ENCODE measurements around the gene CPEB3.
"Not testable (repeated sequence)": the region's sequence is repeated elsewhere in the genome, so short reads cannot be mapped to it uniquely, and the experiment has no call there.

The CPEB3 gene

DNA sequence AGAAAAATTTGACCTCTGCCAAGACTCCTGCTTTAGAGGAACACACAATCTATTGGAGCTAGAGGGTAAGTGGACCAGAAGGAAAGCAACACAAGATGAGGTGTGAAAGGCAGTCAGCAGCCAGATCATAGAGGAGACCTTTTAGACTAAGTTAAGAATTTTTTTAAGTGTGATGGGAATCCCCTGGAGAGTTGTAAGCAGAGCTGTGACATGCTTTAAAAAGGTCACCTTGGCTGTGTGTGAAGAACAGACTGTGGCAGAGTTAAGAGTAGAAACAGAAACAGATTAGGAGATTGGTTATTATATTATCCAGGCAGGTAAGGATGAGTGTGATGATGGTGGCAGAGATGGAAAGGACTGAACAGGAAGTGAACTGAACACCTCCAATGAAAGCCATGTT lies 23.5 kb downstream of the CPEB3 start:
- no peak for DNase-seq (ENCODE audit: low read depth)

- no peak for DNase-seq (ENCODE audit: low read depth)
Observed at GRCh38 chr10:92265687-92266258, 25.1 kb downstream of the CPEB3 start.

DNA sequence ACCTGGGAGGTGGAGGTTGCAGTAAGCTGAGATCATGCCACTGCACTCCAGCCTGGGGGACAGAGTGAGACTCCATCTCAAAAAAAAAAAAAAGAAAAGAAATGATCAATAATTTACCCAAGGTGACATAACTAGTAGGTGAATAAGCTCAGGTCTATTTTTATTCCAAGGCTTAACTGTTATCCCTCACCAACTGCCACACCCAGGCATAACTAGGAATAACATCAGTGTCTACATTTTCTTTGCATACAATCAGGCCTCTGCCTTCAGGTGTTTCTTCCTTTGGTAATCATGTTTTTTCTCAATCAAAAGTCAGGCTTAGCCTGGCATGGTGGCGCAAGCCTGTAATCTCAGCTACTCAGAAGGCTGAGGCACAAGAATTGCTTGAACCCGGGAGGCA lies 26.6 kb downstream of the CPEB3 start:
- no peak for DNase-seq (ENCODE audit: low read depth)

- no peak for DNase-seq (ENCODE audit: low read depth)
Observed at GRCh38 chr10:92263396-92263795, 27.5 kb downstream of the CPEB3 start.

- no peak for DNase-seq (ENCODE audit: low read depth)
Observed at GRCh38 chr10:92248566-92248965, 42.3 kb downstream of the CPEB3 start.

DNA sequence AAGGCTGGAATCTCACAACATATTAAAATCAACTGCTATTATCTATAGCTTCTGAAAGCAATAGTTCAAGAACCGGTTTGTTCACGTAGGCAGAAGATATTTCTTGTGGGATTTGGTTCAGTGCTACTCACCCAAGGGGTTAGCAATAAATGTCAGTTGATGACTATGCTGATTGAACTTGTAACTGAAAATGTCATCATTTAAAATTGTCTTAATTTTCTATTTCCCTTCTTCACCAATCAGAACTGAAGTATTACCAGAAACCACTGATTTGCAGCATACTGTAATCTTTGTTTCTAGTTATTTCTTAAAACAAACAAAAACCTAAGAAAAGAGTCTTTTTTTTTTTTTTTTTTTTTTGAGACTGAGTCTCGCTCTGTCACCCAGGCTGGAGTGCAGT lies 46.1 kb downstream of the CPEB3 start:
- DNase-seq (ENCODE audit: low read depth): no peak

DNA sequence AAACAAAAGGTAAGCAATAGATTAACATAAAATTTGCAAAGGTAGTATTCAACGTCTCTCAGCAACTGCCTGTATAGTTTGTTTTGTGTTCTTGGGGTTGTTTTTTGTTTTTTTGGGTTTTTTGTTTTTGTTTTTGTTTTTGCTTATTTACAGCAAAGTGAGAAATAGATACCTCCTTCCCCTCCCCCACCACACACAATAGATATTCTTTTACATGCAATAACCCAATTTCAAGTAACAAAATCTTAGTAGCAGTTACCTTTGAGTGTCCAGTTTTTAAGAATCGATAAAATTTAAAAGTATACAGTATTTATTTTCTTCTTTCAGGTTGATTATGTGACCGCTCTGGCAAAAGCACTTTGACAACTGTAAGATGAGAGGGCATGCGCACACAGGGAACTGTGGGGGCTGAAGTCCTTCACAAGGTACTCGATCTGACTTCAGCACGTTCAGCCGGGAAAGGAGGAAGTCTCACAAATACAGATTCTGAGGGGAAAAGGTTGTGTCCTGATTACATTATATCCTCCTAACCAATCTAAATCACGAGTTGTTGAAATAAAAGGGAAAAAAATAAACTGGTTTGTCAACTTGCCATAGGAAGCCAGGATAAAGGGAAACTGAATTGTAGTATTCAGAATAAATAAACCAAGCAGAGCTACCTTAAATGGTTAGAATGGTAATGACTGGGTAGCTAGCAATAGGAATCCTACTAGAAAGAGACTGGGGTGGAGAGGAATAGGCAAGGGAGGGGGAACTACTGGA lies 47.8 kb downstream of the CPEB3 start:
- no peak for DNase-seq (ENCODE audit: low read depth)

DNA sequence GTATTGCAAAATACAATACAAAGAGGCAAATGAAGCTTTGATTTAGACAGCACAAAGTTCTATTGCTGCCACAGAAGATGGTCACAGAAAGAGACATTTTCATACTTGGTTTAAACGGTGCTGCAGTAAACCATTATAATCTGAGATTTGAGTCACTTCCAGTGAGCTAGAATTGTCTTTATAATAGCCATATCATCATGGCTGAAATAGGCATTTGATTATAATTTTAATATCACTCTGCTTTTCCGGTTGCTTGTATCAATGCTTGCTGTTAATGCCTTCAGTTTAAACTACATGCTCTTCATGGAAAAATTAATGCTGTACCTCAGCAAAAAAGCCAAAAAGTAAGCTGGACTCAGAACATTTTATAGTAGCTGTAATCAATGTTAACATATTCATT lies 48.5 kb downstream of the CPEB3 start:
- no peak for DNase-seq (ENCODE audit: low read depth)

DNA sequence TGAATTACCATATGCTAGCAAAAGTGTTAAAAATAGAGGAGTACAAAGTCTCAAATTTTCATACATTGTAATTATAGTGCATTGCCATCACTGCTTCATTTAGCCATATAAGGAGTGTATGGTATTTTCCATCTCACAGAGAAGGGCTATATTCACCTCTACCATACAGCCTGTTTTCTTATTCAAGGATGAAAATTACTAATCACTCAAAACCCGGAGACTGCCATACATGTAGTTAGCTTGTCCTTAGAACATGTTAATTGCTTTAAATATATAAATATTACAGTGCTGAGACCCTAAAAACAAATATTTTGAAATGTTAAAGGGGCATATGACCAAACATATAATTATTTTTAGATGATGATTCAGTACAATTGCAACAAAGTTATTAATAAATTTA lies 49.4 kb downstream of the CPEB3 start:
- no peak for DNase-seq (ENCODE audit: low read depth)

DNA sequence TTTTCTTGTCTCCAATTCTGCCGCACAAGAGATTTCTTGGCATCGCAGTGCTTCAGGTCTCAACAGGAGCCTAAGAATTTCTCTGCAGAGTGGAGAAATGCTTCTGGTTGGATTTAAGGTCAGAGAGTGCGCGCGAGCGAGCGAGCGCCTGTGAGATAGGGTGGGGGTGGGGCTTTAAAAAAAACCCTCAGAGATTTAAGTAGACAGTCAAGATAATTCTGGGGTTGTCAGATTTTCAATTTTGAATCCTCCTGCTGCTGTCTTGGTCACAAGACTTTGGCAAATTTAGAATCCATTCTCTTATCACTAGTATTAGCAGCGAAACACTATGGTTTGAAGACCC lies 49.7 kb downstream of the CPEB3 start:
- no peak for DNase-seq (ENCODE audit: low read depth)

GRCh38 chr10:92240289-92241157 lies 50.4 kb downstream of the CPEB3 start:
- no peak for DNase-seq (ENCODE audit: low read depth)

DNA sequence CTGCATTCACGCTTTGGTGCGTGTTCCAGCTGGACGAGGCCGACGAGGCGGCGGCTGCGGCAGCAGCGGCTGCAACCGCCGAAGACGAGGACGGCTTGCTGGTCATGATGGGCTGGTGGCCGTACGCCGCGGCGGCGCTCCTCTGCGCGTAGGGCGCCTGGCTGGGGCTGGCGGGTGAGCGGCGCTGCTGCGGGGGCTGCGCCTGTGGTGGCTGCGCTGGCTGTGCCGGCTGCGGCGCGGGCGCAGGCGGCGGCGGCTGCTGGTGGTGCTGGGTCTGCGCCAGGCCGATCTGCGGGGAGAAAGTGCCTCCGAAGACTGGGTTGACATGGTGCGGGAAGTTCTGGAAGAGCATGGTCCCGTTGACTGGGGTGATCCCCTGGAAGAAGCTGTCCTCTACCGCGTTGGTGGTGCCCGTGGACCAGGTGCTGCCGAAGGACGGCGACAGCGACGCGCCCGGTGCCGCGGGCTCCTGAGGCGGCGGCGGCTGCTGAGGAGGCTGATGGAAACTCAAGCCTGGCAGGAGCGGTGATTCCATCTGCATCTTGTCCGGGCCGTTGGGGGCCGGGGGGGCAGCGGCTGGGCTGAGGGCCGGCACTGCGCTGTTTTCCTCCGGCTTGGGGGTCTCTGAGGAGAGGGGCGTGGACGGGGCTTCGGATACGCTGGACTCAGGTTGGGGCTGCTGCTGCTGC lies 51.1 kb downstream of the CPEB3 start:
- no peak for DNase-seq (ENCODE audit: low read depth)

- DNase-seq (ENCODE audit: low read depth): no peak
Observed at GRCh38 chr10:92239151-92239599, 51.7 kb downstream of the CPEB3 start.

DNA sequence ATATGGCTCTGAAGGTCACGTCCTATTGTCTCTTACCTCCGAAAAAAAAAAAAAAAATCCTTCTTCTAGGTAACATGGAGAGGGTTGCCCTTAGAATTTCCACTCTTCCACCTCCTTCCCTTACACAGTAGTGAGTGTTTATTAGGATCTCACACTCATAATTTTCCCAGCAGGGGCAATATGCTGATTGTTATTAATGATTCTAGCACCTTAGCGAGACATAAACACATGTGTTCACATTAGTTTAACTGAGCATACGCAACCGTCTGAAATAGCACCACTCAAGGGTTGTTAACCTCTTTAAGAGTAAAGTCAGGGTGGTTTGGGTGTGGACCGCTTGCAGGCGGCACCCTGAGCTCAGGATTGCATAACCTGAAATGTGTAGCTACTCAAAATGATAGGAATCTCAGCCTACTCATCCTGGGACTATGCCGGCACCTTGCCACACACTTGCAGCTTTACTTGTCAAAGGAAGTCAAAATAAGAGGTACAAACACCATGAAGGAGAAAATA lies 52.2 kb downstream of the CPEB3 start:
- no peak for DNase-seq (ENCODE audit: low read depth)

DNA sequence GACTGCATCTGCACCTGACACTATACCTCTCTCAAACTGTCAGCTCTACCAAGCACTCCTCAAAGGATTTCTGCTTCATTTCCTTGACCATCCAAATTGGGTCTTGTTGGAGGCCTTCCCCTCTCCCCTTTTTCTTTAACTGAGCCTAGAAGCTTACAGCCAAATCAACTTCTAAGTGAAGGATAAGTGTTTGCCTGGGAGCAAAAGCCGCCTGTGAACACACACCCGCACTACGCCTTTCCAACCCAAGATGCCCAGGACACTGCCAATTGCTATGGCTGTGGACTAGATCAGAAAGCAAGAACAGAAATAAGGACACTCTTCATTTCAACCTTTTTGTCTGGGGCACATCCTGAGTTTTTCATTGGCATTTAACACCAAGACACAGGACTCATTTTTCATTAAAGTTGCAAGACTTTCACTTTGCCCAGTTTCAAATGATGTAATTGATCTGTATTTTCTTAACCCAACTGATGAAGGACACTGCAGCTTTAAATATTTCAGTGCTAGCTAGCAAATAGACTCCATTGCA lies 52.8 kb downstream of the CPEB3 start:
- no peak for DNase-seq (ENCODE audit: low read depth)

DNA sequence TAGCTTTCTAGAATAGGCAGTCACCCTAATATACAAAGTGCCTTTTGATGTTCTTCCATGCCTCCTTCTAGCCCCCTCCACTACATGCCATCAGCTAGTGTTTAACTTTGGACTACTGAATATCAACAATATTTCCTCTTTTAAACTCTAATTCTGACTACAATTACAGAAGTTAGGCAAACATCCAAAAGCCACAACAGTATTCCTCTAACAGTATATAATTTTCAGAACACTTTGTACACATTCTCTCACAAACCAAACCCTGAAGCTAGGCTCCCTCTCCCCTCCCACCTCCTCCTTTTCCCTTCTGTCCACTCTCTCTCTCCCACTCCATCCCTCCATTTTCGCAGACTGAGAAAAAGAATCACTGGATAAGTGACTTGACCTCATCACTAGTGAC lies 59.7 kb downstream of the CPEB3 start:
- DNase-seq (ENCODE audit: low read depth): no peak

GRCh38 chr10:92222603-92223262 lies 68.1 kb downstream of the CPEB3 start:
- no peak for DNase-seq (ENCODE audit: low read depth)

DNA sequence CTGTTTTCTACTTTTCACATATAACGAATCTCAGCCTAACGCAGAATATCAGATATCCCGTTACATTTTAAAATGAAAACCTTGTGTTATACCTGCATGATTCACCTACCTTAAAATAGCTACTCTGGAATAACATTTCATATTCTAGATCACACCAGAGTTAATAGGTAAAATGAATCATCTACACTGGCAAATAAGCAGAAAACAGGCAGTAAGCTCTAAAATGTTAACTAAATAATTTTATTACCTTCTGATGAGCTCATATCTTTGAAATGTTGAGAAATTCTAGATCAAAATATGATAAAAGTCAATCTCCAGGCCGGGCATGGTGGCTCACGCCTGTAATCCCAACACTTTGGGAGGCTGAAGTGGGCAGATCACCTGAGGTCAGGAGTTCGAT lies 71.3 kb downstream of the CPEB3 start:
- DNase-seq (ENCODE audit: low read depth): no peak

DNA sequence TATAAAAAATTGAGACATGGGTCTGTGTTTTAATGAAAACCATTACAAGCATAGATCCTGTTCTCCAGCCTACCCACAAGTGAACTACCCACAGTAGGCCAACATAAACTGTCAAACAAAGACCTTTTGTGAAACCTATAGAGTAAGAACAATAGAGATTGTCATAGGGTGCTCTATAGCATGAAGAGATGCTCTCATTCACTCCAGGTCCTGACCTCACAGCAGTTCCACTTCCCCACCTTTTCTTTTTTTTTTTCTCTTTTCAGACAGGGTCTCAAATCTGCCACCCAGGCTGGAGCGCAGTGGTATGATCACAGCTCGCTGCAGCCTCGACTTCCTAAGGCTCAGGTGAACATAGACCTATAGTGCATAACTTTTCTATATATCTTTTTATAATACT lies 72.3 kb downstream of the CPEB3 start:
- DNase-seq (ENCODE audit: low read depth): no peak

DNA sequence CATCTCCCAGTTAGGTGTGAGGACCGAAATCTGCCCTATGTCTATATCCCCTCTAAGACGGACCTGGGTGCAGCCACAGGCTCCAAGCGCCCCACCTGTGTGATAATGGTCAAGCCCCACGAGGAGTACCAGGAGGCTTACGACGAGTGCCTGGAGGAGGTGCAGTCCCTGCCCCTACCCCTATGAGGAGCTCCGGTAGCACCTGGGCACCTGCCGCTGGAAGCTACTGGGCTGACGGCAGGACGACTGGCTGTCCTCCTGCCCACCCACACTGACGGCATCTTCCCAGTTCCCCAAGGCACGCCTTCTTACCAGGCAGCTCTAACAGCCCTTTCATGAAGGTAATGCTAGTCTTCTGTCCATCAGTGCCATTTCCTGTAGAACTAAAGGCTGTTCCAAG lies 74.3 kb downstream of the CPEB3 start:
- DNase-seq (ENCODE audit: low read depth): not testable (repeated sequence)

DNA sequence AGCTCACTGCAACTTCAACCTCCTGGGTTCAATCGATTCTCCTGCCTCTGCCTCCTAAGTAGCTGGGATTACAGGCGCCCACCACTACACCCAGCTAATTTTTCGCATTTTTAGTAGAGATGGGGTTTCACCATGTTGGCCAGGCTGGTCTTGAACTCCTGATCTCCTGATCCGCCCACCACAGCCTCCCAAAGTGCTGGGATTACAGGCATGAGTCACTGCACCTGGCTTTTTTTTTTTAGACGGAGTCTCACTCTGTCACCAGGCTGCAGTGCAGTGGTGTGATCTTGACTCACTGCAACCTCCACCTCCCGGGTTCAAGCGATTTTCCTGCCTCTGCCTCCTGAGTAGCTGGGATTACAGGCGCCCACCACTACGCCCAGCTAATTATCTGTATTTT lies 75.7 kb downstream of the CPEB3 start:
- DNase-seq (ENCODE audit: low read depth): not testable (repeated sequence)

DNA sequence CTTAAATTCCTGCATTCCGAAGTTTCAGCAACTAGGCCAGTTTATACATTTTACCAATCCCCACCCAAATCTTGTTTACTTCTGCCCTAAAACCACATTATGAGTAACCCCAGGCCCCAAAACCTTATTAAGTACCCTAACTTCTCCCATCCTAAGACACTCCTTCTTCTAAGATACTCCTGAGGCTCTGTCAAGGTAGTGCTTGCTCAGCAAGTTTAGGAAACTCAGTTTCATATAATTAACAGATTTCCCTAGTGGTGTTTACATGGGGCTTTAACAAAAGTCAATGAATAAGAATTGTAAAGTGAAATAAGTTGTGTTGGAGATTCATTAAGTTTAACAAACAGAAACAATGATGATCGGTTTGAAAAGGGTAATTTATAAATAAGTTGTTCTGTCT lies 77.8 kb downstream of the CPEB3 start:
- no peak for DNase-seq (ENCODE audit: low read depth)

All from activated gamma-delta T cell treated with anti-CD3 and anti-CD28 coated beads, Interleukin-2, amount 50 U/mL, for 16 hours (primary cell).